ENCODE results near the gene GRIA4.

GRIA4 gene

GRCh38 chr11:105639527-105639926 lies 29.7 kb downstream of the GRIA4 start:
- no peak for DNase-seq

DNA sequence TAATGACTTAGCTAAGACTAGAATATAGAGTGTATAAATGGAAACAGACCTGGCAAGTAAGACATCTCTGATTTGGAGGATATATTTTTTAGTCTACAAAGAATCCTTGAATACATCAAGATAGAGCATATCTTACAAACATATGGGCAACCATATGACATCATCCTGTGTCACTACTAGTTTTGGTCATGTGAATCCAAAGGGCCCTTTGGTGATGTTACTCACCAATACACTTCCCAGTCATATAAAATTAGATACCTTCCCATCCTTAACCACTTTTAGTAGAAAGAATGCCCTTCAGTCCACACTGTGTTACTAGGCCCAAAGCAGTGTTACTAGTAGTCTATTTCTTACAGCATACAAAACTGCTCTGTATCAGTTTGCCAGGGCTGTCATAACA lies 31.6 kb downstream of the GRIA4 start:
- no peak for DNase-seq

- no peak for DNase-seq
Measured at GRCh38 chr11:105642870-105643269, 33.0 kb downstream of the GRIA4 start.

GRCh38 chr11:105644839-105645573 lies 35.1 kb downstream of the GRIA4 start:
- no peak for DNase-seq

DNA sequence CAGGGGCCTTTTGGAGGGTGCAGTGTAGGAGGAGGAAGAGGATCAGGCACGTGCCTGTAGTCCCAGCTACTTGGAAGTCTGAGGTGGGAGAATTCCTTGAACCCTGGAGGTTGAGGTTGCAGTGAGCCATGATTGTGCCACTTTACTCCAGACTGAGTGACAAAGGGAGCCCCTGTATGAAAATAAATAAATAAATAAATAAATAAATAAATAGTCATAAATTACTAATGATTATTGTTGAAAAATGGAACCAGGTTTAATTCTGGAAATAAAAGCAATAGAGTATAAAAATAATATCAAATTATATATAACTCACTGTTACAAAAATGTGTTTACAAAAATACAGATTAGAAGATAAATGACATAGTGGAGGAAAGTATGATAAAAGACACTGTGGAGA lies 37.9 kb downstream of the GRIA4 start:
- DNase-seq = no peak

GRCh38 chr11:105648762-105649161 lies 38.9 kb downstream of the GRIA4 start:
- DNase-seq = no peak

GRCh38 chr11:105665281-105665680 lies 55.4 kb downstream of the GRIA4 start:
- no peak for DNase-seq

DNA sequence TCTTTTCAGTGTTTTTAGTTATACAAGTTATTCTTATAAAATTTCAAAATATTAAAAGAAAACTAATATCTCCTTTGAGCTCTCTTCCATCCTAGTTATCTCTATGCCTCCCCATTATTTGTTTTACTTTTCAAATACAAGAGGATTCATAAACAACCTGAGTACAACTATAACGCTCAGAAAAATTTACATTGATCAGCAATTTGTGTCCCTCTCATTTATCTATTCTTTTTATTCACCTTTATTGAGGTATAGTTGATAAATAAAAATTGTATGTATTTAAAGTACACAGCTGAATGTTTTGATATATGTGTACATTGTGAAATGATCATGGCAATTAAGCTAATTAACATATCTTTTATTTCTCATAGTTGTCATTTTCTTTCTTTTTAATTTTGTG lies 57.6 kb downstream of the GRIA4 start:
- DNase-seq = no peak

DNA sequence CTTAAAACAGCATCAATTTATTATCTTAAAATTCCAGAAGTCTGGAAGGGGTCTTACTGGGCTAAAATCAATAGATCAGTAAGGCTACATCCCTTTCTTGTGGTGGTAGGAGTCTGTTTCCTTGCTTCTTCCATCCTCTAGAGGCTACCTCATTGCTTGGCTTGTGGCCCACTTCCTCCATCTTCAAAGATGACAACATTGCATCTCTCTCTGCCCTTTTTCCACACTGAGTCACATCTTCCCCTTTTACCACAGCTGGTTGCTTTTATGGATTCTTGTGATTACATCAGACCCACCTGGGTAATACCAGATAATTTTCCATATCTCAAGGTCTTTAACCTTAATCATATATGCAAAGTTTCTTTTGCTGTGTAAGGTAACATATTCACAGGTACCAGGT lies 60.9 kb downstream of the GRIA4 start:
- DNase-seq = no peak

GRCh38 chr11:105673089-105673488 lies 63.2 kb downstream of the GRIA4 start:
- DNase-seq = no peak

- DNase-seq = no peak
Measured at GRCh38 chr11:105689631-105690030, 79.8 kb downstream of the GRIA4 start.

- no peak for DNase-seq
Measured at GRCh38 chr11:105690467-105690866, 80.6 kb downstream of the GRIA4 start.

- DNase-seq = no peak
Measured at GRCh38 chr11:105693075-105693759, 83.3 kb downstream of the GRIA4 start.

DNA sequence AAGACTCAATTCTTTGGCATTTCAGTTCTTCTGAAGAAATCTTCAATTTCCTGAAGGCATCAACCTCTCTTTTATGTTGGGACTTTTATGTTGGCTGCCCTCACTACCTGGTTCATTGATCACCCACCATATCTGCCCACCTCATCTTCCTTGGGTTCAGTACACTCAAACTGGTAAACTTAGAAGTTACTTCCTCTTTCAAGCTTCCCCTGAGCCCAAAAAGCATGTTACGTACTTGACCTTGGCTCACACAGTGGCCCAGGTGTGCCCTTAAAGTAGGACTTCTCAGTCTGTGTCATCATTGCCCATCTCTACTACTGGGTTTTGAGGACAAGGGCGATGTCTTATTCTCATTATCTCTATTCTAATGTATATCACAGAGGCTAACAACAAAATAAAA lies 86.1 kb downstream of the GRIA4 start:
- DNase-seq = no peak

DNA sequence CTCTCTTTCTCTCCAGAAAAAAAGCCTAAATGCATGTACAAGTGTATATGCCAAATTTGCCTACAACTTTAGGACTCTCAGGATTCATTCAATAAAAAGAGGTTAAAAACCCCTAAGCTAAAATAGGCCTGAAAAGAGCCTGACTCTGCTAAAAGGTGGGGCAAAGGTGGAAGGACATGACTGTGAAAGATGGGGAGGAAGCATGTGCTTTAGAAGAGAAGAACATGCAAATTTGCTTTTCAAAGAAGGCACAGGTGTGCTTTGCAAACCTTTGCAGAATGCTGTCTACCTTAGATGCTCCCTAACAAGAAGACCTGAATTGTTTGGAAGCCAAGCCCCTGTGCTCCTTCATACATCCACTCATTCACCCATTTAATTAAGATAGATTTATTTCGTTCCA lies 87.4 kb downstream of the GRIA4 start:
- no peak for DNase-seq

DNA sequence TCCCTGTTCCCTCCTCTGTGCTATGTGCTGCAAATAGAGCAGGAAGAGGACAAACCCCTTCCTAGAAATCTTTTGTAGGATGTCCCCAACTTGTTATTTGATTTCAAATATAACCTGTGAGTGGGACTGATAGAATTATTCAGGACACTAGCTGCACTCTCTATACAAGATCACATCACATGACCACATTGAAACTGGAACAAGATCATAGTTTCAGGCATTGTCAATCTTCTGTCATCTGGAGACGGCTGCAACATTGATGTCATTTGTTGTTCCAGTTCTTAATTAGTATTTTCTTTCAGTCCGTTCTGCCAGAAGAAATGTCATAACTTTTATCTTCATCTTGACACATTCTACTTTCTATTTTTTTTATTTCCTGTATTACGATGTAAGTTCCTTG lies 89.3 kb downstream of the GRIA4 start:
- no peak for DNase-seq

DNA sequence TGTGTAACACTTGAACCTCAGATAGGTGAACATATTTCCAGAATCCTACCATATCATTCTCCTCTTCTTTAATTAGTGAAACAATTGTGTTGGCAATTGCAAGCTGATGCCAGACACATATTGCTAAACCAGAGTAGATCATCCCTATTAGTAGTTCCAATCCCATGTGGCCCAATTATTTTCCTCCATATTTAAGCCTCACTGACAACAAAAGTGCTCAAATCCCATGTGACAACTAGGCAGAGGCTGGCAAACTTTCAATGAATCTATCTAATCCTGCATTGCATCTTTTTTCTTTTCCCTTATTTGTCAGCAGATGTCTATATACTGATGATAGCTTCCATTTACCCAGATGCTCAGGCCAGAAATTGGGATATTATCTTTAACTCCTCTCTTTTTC lies 90.4 kb downstream of the GRIA4 start:
- no peak for DNase-seq

- DNase-seq = no peak
Measured at GRCh38 chr11:105701098-105701497, 91.2 kb downstream of the GRIA4 start.

GRCh38 chr11:105705786-105706530 lies 96.1 kb downstream of the GRIA4 start:
- no peak for DNase-seq

DNA sequence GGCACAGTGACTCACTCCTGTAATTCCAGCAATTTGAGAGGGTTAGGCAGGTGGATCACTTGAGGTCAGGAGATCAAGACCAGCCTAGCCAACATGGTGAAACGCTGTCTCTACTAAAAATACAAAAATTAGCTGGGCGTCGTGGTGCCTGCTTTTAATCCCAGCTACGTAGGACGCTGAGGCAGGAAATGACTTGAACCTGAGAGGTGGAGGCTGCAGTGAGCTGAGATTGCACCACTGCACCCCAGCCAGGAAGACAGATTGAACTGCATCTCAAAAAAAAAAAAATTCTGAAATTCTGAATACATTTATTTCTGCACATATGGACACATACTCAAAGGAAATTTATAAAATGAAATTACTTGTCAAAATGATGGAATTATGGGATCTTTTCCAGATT lies 103.2 kb downstream of the GRIA4 start:
- DNase-seq = no peak

- DNase-seq = no peak
Measured at GRCh38 chr11:105713696-105714095, 103.8 kb downstream of the GRIA4 start.

- DNase-seq = no peak
Measured at GRCh38 chr11:105718641-105719040, 108.8 kb downstream of the GRIA4 start.

GRCh38 chr11:105719073-105719822 lies 109.4 kb downstream of the GRIA4 start:
- DNase-seq = no peak

All from GOT3 (cell line).